H9 (cell line): Measurements from ENCODE around the gene UBE2Q2. TPM values are rescaled to one million over a fixed set of nuclear protein-coding genes. Genes with fewer than 3 reads are reported as not detected.
"Not testable (repeated sequence)": the region's sequence is repeated elsewhere in the genome, so short reads cannot be mapped to it uniquely, and the experiment has no call there.

ENCODE experiments used
- DNase-seq: peaks from one replicate; pipeline ENCODE4 v3.0.0-alpha.2; 2017
- H2AFZ ChIP-seq: one replicate; pipeline ENCODE4 v1.6.1; 2013; ENCODE audit warnings: mild to moderate bottlenecking, low read length, control low read depth, moderate library complexity
- H2AK5ac ChIP-seq: 2 replicates; pipeline ENCODE4 v1.6.1; 2013; ENCODE audit warnings: low read length, control low read depth, mixed read lengths; ENCODE audit not compliant: insufficient read length
- H2BK120ac ChIP-seq: one replicate; pipeline ENCODE4 v1.6.1; 2013; ENCODE audit warnings: low read depth, mild to moderate bottlenecking, low read length, control low read depth, inconsistent platforms; ENCODE audit not compliant: poor library complexity, severe bottlenecking
- H2BK12ac ChIP-seq: 2 replicates; pipeline ENCODE4 v1.6.1; 2013; ENCODE audit warnings: low read length, control low read depth, mixed read lengths, low read depth; ENCODE audit not compliant: insufficient read length
- H2BK15ac ChIP-seq: 2 replicates; pipeline ENCODE4 v1.6.1; 2013; ENCODE audit warnings: low read depth, low read length, control low read depth
- H2BK20ac ChIP-seq: one replicate; pipeline ENCODE4 v1.6.1; 2013; ENCODE audit warnings: low read depth, mild to moderate bottlenecking, low read length, control low read depth, inconsistent platforms; ENCODE audit not compliant: poor library complexity, severe bottlenecking
- H2BK5ac ChIP-seq: 2 replicates; pipeline ENCODE4 v1.6.1; 2013; ENCODE audit warnings: low read length, control low read depth, mixed read lengths; ENCODE audit not compliant: insufficient read length
- H3K14ac ChIP-seq: 2 replicates; pipeline ENCODE4 v1.6.1; 2013; ENCODE audit warnings: low read length, control low read depth; ENCODE audit not compliant: insufficient read depth
- H3K18ac ChIP-seq: 2 replicates; pipeline ENCODE4 v1.6.1; 2013; ENCODE audit warnings: low read depth, mild to moderate bottlenecking, mixed read lengths, low read length, control low read depth; ENCODE audit not compliant: insufficient read length
- H3K23ac ChIP-seq: 2 replicates; pipeline ENCODE4 v1.6.1; 2013; ENCODE audit warnings: low read length, control low read depth, mixed read lengths, low read depth; ENCODE audit not compliant: insufficient read length
- H3K23me2 ChIP-seq: 2 replicates; pipeline ENCODE4 v1.6.1; 2013; ENCODE audit warnings: low read depth, mild to moderate bottlenecking, mixed read lengths, low read length, control low read depth; ENCODE audit not compliant: insufficient read length, poor library complexity, severe bottlenecking
- H3K27ac ChIP-seq: 2 replicates; pipeline ENCODE4 v1.5.1; 2013; ENCODE audit warnings: low read length, control low read depth, mixed read lengths, low read depth; ENCODE audit not compliant: insufficient read length
- H3K27me3 ChIP-seq: 2 replicates; pipeline ENCODE4 v1.6.1; 2013; ENCODE audit warnings: low read length, control low read depth, inconsistent platforms; ENCODE audit not compliant: insufficient read depth
- H3K4ac ChIP-seq: 2 replicates; pipeline ENCODE4 v1.6.1; 2013; ENCODE audit warnings: low read depth, mild to moderate bottlenecking, control low read depth, inconsistent platforms, low read length, moderate library complexity
- H3K4me1 ChIP-seq: 2 replicates; pipeline ENCODE4 v1.6.1; 2013; ENCODE audit warnings: low read length, control low read depth, inconsistent platforms; ENCODE audit not compliant: insufficient read depth
- H3K4me2 ChIP-seq: 2 replicates; pipeline ENCODE4 v1.6.1; 2013; ENCODE audit warnings: low read length, control low read depth, mixed read lengths; ENCODE audit not compliant: insufficient read length, insufficient read depth
- H3K56ac ChIP-seq: 2 replicates; pipeline ENCODE4 v1.6.1; 2013; ENCODE audit warnings: low read depth, mild to moderate bottlenecking, mixed read lengths, low read length, control low read depth; ENCODE audit not compliant: insufficient read length
- H3K79me1 ChIP-seq: 2 replicates; pipeline ENCODE4 v1.6.1; 2013; ENCODE audit warnings: low read depth, mild to moderate bottlenecking, moderate library complexity, low read length, control low read depth, inconsistent platforms; ENCODE audit not compliant: insufficient read depth, poor library complexity, severe bottlenecking
- H3K79me2 ChIP-seq: 2 replicates; pipeline ENCODE4 v1.6.1; 2013; ENCODE audit warnings: low read length, control low read depth, inconsistent platforms; ENCODE audit not compliant: insufficient read depth
- H3K9ac ChIP-seq: 2 replicates; pipeline ENCODE4 v1.6.1; 2013; ENCODE audit warnings: low read length, control low read depth, mixed read lengths; ENCODE audit not compliant: insufficient read length; ENCODE audit errors: extremely low read depth
- H3K9me3 ChIP-seq: one replicate; pipeline ENCODE4 v1.6.1; 2013; ENCODE audit warnings: low read depth, low read length, inconsistent platforms; ENCODE audit not compliant: control insufficient read depth
- H3T11ph ChIP-seq: one replicate; pipeline ENCODE4 v1.6.1; 2013; ENCODE audit warnings: mild to moderate bottlenecking, low read length, control low read depth, inconsistent platforms
- H4K20me1 ChIP-seq: one replicate; pipeline ENCODE4 v1.6.1; 2013; ENCODE audit not compliant: control insufficient read depth, insufficient read length, insufficient read depth
- H4K5ac ChIP-seq: 2 replicates; pipeline ENCODE4 v1.6.1; 2013; ENCODE audit warnings: low read depth, mild to moderate bottlenecking, mixed read lengths, low read length, control low read depth; ENCODE audit not compliant: insufficient read length
- H4K8ac ChIP-seq: replicated peaks from 2 replicates; pipeline ENCODE4 v1.6.1; 2013; ENCODE audit warnings: low read length, control low read depth, mixed read lengths, low read depth; ENCODE audit not compliant: insufficient read length
- H4K91ac ChIP-seq: 2 replicates; pipeline ENCODE4 v1.6.1; 2013; ENCODE audit warnings: low read depth, mild to moderate bottlenecking, moderate library complexity, mixed read lengths, low read length, control low read depth; ENCODE audit not compliant: insufficient read length
- H3K27ac Mint-ChIP-seq, 3 experiments: 2 replicates in 2 of 3; 3 replicates in 1 of 3; pipeline ENCODE4 v1.8.0; 2020 to 2021; ENCODE audit warnings: mixed read lengths in 3 of 3, mild to moderate bottlenecking in 1 of 3, moderate library complexity in 1 of 3
- H3K27me3 Mint-ChIP-seq: 2 replicates; pipeline ENCODE4 v1.8.0; 2021; ENCODE audit warnings: low read depth, mild to moderate bottlenecking, moderate library complexity, mixed read lengths
- H3K36me3 Mint-ChIP-seq, 3 experiments: 2 replicates in 2 of 3; 3 replicates in 1 of 3; pipeline ENCODE4 v1.8.0; 2020 to 2021; ENCODE audit warnings: low read depth in 3 of 3, mixed read lengths in 3 of 3; ENCODE audit not compliant: insufficient read depth in 1 of 3
- H3K4me1 Mint-ChIP-seq, 2 experiments: 2 replicates each; pipeline ENCODE4 v1.8.0; 2020; ENCODE audit warnings: mixed read lengths in 2 of 2
- H3K4me3 Mint-ChIP-seq, 2 experiments: 2 replicates in 1 of 2; 3 replicates in 1 of 2; pipeline ENCODE4 v1.8.0; 2020 to 2021; ENCODE audit warnings: mild to moderate bottlenecking in 2 of 2, mixed read lengths in 2 of 2, moderate library complexity in 1 of 2
- H3K9me3 Mint-ChIP-seq, 2 experiments: 2 replicates in 1 of 2; 3 replicates in 1 of 2; pipeline ENCODE4 v1.8.0; 2020; ENCODE audit warnings: mild to moderate bottlenecking in 2 of 2, mixed read lengths in 2 of 2, moderate library complexity in 1 of 2
- WGBS: extraction: QIAGEN DNeasy Blood & Tissue Kit; methylation state at CpG from one replicate; pipeline ENCODE4 v1.1.7; 2013; ENCODE audit warnings: missing lambda C conversion rate, low lambda C conversion rate, mixed read lengths; ENCODE audit not compliant: insufficient read length; ENCODE audit errors: extremely low coverage; 5-methylcytosine and 5-hydroxymethylcytosine counted together
- total RNA-seq: library from RNA; stranded (reverse); gene quantifications from 2 replicates; pipeline ENCODE4 v1.2.1, GENCODE V29; 2021
- TF ChIP-seq, protein P1 (sequence below): fragments of 200-600 bp; sonication (generic); conservative IDR thresholded peaks from 3 replicates; pipeline ENCODE4 v1.8.0; 2021; ENCODE audit warnings: antibody characterized with exemption, mild to moderate bottlenecking

Gene UBE2Q2
- total RNA-seq, 1 experiment from 2014 or later, result 29.6 TPM

- Mint-ChIP-seq H3K27ac (peak overlapping the region in 1 of 3 experiments; percentile 70; a peak in 1 of 7 replicates), H3K36me3 (peaks cover 18 to 39% (median 38%) of the 10 kb centered on the region in 3 experiments), H3K4me3 (no peak overlapping the region; a peak in 1 of 5 replicates), H3K27me3 (no peaks in the 10 kb centered on the region), H3K4me1 (peaks cover 69 to 72% of the 10 kb centered on the region in 2 experiments), H3K9me3 (no peaks in the 10 kb centered on the region)
- no peak overlapping the region for H3K27ac ChIP-seq
- H4K8ac ChIP-seq, result no peak overlapping the region
- H2BK5ac ChIP-seq, result no peak overlapping the region
- no peak overlapping the region for H3T11ph ChIP-seq
- H3K4ac ChIP-seq, result no peak overlapping the region
- H3K9me3 ChIP-seq, result no peaks in the 10 kb centered on the region
- no peaks in the 10 kb centered on the region for H4K20me1 ChIP-seq
- no peak overlapping the region for H3K56ac ChIP-seq
- H3K4me1 ChIP-seq, result peaks cover 12% of the 10 kb centered on the region
- H3K23me2 ChIP-seq, result no peaks in the 10 kb centered on the region
- no peak overlapping the region for H3K18ac ChIP-seq
- H3K27me3 ChIP-seq, result no peaks in the 10 kb centered on the region
- no peak overlapping the region for H2AK5ac ChIP-seq
- no peak overlapping the region for H2AFZ ChIP-seq
- no peak overlapping the region for H2BK12ac ChIP-seq
- no peak for DNase-seq
- TF ChIP-seq, protein P1, sequence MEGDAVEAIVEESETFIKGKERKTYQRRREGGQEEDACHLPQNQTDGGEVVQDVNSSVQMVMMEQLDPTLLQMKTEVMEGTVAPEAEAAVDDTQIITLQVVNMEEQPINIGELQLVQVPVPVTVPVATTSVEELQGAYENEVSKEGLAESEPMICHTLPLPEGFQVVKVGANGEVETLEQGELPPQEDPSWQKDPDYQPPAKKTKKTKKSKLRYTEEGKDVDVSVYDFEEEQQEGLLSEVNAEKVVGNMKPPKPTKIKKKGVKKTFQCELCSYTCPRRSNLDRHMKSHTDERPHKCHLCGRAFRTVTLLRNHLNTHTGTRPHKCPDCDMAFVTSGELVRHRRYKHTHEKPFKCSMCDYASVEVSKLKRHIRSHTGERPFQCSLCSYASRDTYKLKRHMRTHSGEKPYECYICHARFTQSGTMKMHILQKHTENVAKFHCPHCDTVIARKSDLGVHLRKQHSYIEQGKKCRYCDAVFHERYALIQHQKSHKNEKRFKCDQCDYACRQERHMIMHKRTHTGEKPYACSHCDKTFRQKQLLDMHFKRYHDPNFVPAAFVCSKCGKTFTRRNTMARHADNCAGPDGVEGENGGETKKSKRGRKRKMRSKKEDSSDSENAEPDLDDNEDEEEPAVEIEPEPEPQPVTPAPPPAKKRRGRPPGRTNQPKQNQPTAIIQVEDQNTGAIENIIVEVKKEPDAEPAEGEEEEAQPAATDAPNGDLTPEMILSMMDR, result no peak
- no peak overlapping the region for H4K91ac ChIP-seq
- H2BK20ac ChIP-seq, result no peak overlapping the region
- H3K79me2 ChIP-seq, result no peaks in the 10 kb centered on the region
- H3K79me1 ChIP-seq, result no peaks in the 10 kb centered on the region
- no peak overlapping the region for H3K14ac ChIP-seq
- no peak overlapping the region for H2BK15ac ChIP-seq
- H3K4me2 ChIP-seq, result no peak overlapping the region
- H3K23ac ChIP-seq, result no peak overlapping the region
- no peak overlapping the region for H4K5ac ChIP-seq
- no peak overlapping the region for H2BK120ac ChIP-seq
- H3K9ac ChIP-seq, result no peak overlapping the region
Observed at GRCh38 chr15:75869446-75869845, 26.2 kb downstream of the UBE2Q2 start.

- H2AK5ac ChIP-seq, H3K27ac ChIP-seq: not testable (repeated sequence)
- 100% methylated on average over 1 of the region's 1 CpG for WGBS
Observed at GRCh38 chr15:75871589-75871988, 28.3 kb downstream of the UBE2Q2 start.

More at GRCh38 chr15:75871589-75871988, 28.3 kb downstream of the UBE2Q2 start:
- H4K20me1 ChIP-seq, H3K4ac ChIP-seq, H3K23me2 ChIP-seq, H4K8ac ChIP-seq, H4K5ac ChIP-seq, H2AFZ ChIP-seq, H2BK5ac ChIP-seq, H3K27me3 Mint-ChIP-seq, H2BK20ac ChIP-seq, H3K4me3 Mint-ChIP-seq, H3K4me2 ChIP-seq, H3K9me3 Mint-ChIP-seq, H3K27me3 ChIP-seq, H2BK15ac ChIP-seq, H3K14ac ChIP-seq, H2BK120ac ChIP-seq, H3K79me1 ChIP-seq, H3K9ac ChIP-seq, H3T11ph ChIP-seq, H3K18ac ChIP-seq, H3K23ac ChIP-seq, H2BK12ac ChIP-seq, H3K9me3 ChIP-seq, H4K91ac ChIP-seq, H3K79me2 ChIP-seq, DNase-seq, H3K56ac ChIP-seq: not testable (repeated sequence)
- H3K4me1 ChIP-seq, result peaks cover 12% of the 10 kb centered on the region
- Mint-ChIP-seq H3K27ac (peak overlapping the region; percentile 54 to 88 (median 70); a peak in 6 of 7 replicates), H3K4me1 (peaks cover 65 to 66% of the 10 kb centered on the region in 2 experiments), H3K36me3 (peaks cover 29 to 54% (median 49%) of the 10 kb centered on the region in 3 experiments)
